Naive thymus-derived CD4-positive, alpha-beta T cell (primary cell): Measurements from ENCODE around the gene TPI1. TPM values are rescaled to one million over a fixed set of nuclear protein-coding genes. Genes with fewer than 3 reads are reported as not detected.
A peak's percentile ranks its signal among the peaks of the same experiment; 100 is the strongest.

ENCODE experiments used
- ATAC-seq: fragments of 150-1000 bp; cut with Tn5 transposase; 2 replicates; pipeline ENCODE4 v1.10.0; 2021; ENCODE audit warnings: mild to moderate bottlenecking, moderate library complexity
- CTCF ChIA-PET: fragments of 350-600 bp; sonication (Branson Sonifier 250); formaldehyde crosslinking; loops from one replicate; lab custom pipeline; 2021; ENCODE audit warnings: antibody characterized with exemption; lab: Charles Lee
- POLR2A ChIA-PET: fragments of 350-600 bp; sonication (Branson Sonifier 250); formaldehyde crosslinking; loops from one replicate; lab custom pipeline; 2021; ENCODE audit warnings: antibody characterized with exemption, inconsistent platforms; lab: Charles Lee
- DNase-seq, 9 donors: peaks; one replicate each; pipeline versions ENCODE4 v3.0.0 to v3.0.0-alpha.2; 2020 to 2022; ENCODE audit warnings: mixed read lengths in 1 of 9
- H3K27ac ChIP-seq: one replicate; pipeline ENCODE4 v1.7.0; 2013; ENCODE audit warnings: mild to moderate bottlenecking, low read depth, low read length, moderate library complexity
- H3K27me3 ChIP-seq, 2 donors: one replicate each; pipeline ENCODE4 v1.7.0; 2013; ENCODE audit warnings: low read length in 2 of 2, mild to moderate bottlenecking in 2 of 2, moderate library complexity in 2 of 2; ENCODE audit not compliant: control insufficient read depth in 2 of 2, insufficient read depth in 2 of 2
- H3K36me3 ChIP-seq, 3 experiments: 1 replicate in 2 of 3; 2 replicates in 1 of 3; pipeline ENCODE4 v1.7.0; 2013; ENCODE audit warnings: low read length in 3 of 3, mild to moderate bottlenecking in 3 of 3, moderate library complexity in 1 of 3; ENCODE audit not compliant: insufficient read depth in 3 of 3, control insufficient read depth in 2 of 3
- H3K4me1 ChIP-seq, 2 donors: one replicate each; pipeline ENCODE4 v1.7.0; 2013; ENCODE audit warnings: low read length in 2 of 2, mild to moderate bottlenecking in 2 of 2, moderate library complexity in 1 of 2; ENCODE audit not compliant: control insufficient read depth in 2 of 2, insufficient read depth in 2 of 2
- H3K4me3 ChIP-seq: 2 replicates; pipeline ENCODE4 v1.7.0; 2013; ENCODE audit warnings: mild to moderate bottlenecking, low read length
- H3K9me3 ChIP-seq, 3 experiments: 1 replicate in 2 of 3; 2 replicates in 1 of 3; pipeline ENCODE4 v1.7.0; 2013; ENCODE audit warnings: low read length in 3 of 3; ENCODE audit not compliant: control insufficient read depth in 2 of 3
- H3K27ac Mint-ChIP-seq, 9 donors: one replicate each; pipeline ENCODE4 v1.8.0; 2020 to 2022; ENCODE audit warnings: mixed read lengths in 9 of 9, mild to moderate bottlenecking in 8 of 9, moderate library complexity in 5 of 9, inconsistent platforms in 2 of 9
- H3K27me3 Mint-ChIP-seq, 5 donors: one replicate each; pipeline ENCODE4 v1.8.0; 2021 to 2022; ENCODE audit warnings: mixed read lengths in 5 of 5, mild to moderate bottlenecking in 1 of 5
- H3K36me3 Mint-ChIP-seq, 5 donors: one replicate each; pipeline ENCODE4 v1.8.0; 2020 to 2022; ENCODE audit warnings: mixed read lengths in 5 of 5, mild to moderate bottlenecking in 3 of 5, inconsistent platforms in 1 of 5
- H3K4me1 Mint-ChIP-seq, 7 donors: one replicate each; pipeline ENCODE4 v1.8.0; 2020 to 2022; ENCODE audit warnings: mixed read lengths in 7 of 7, mild to moderate bottlenecking in 3 of 7, inconsistent platforms in 1 of 7
- H3K4me3 Mint-ChIP-seq, 10 donors: one replicate each; pipeline ENCODE4 v1.8.0; 2020 to 2022; ENCODE audit warnings: mild to moderate bottlenecking in 10 of 10, mixed read lengths in 10 of 10, moderate library complexity in 6 of 10, inconsistent platforms in 2 of 10
- H3K9me3 Mint-ChIP-seq, 11 donors: one replicate each; pipeline ENCODE4 v1.8.0; 2020 to 2022; ENCODE audit warnings: mixed read lengths in 11 of 11, mild to moderate bottlenecking in 4 of 11, inconsistent platforms in 1 of 11, moderate library complexity in 1 of 11
- intact Hi-C, 2 donors: fragments of 100-400 bp; cut with micrococcal nuclease; formaldehyde crosslinking; loops; one replicate each; pipeline ENCODE4 v1.15.1; 2023
- polyA plus RNA-seq, 2 donors: library from polyadenylated mRNA; unstranded; fragments of 300-500 nt; fragmentation: Illumina TruSeq; gene quantifications; one replicate each; pipeline ENCODE4 v1.2.3, GENCODE V29; 2021
- total RNA-seq, 6 experiments: library from RNA in 5 of 6; stranded (reverse) in 5 of 6; gene quantifications; 1 replicate in 5 of 6; 2 replicates in 1 of 6; pipeline ENCODE4 v1.2.3 and lab custom pipeline; 2021 to 2026

TPI1 gene
- total and polyA plus RNA-seq, 7 experiments from 2014 or later: 89.7 to 1,293 (median 163) TPM

DNA sequence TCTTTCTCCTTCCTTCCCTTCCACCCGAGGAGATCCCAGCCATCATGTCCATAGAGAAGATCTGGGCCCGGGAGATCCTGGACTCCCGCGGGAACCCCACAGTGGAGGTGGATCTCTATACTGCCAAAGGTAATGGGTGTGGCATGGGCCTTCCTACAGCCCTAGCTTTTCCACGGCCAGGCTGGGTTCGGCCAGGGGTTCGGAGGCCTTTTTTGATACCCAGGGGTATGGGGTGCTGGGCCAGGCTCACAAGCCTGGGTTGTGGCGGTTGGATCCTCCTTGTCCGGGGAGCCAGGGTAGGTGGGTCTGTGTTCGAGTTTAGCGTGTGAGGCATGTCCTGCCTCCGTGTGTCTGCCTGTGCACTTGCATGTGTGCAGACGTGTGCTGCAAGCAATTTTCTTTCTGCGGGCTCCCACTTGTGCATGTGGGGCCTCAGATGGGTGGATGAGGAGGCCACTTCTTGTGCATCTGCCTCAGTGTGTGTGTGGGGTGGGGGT is 48.5 kb downstream of the TPI1 start:
- no peak for DNase-seq
- CTCF ChIA-PET: interaction anchor here (3.1 kb wide), 1 partner anchor 9 kb away, joined by 14 read pairs; no protein-coding TSS in a partner anchor

DNA sequence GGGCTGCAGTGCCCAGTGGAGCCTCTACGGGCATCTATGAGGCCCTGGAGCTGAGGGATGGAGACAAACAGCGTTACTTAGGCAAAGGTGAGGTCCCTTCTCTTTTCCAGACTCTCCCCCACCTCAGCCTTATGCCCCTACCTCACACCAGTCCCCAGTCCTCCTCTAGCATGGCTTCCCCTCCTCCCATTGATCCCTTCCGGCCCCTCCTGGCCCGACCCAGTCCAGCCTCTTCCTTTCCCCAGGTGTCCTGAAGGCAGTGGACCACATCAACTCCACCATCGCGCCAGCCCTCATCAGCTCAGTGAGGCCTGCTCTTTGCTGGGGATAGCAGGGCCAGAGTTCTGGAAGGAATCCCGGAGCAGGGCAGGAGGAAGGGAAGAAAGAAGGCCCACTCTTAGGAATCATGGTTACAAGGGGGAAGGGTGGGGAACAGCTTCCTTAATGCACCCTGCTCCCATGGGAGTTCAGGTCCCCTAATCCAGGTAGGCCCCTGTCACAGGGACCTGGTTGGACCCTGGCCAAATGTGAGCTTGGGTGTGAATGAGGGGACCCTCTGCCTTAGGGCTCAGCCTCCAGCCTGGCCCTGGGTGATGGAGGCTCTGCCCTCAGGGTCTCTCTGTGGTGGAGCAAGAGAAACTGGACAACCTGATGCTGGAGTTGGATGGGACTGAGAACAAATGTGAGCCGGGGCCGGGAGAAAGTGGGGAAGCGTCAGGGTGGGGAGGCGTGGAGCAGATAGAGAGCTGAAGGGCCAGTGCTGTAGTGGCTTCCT is 49.3 kb downstream of the TPI1 start:
- Mint-ChIP-seq H3K4me1 (peaks cover 0 to 58% (median 36%) of the 10 kb centered on the region in 7 donors), H3K27ac (peak overlapping the region in 8 of 9 donors; percentile 13 to 90 (median 54)), H3K4me3 (peak overlapping the region in 8 of 10 donors; percentile 52 to 100 (median 92)), H3K27me3 (peaks cover 0 to 4% (median 0%) of the 10 kb centered on the region in 5 donors), H3K9me3 (no peaks in the 10 kb centered on the region), H3K36me3 (peaks cover 0 to 35% (median 9%) of the 10 kb centered on the region in 5 donors)
- Histone ChIP-seq H3K9me3 (no peaks in the 10 kb centered on the region), H3K27ac (peak overlapping the region; percentile 18), H3K4me3 (no peak overlapping the region), H3K36me3 (peaks cover 5 to 50% (median 11%) of the 10 kb centered on the region in 3 experiments), H3K27me3 (no peaks in the 10 kb centered on the region), H3K4me1 (peaks cover 11 to 14% of the 10 kb centered on the region in 2 donors)
- POLR2A ChIA-PET: interaction anchor here (0.6 to 5.7 kb wide), 12 partner anchors 9 to 195 kb away, joined by 3 to 50 read pairs (median 6); partner anchors contain the start of genes ATN1, C12orf57, RNU7-1 and SPSB2
- no peak for ATAC-seq
- intact Hi-C loops: no loop called here
- DNase-seq: no peak
- CTCF ChIA-PET: interaction anchor here (1.2 to 1.6 kb wide), 2 partner anchors 27 to 44 kb away, joined by 3 to 4 read pairs; partner anchors contain the start of genes C12orf57, RNU7-1 and SPSB2

More for the DNA sequence above, 48.5 kb downstream of the TPI1 start:
- H3K27ac ChIP-seq: peak overlapping the region; percentile 86
- Mint-ChIP-seq H3K27me3 (peaks cover 0 to 4% (median 0%) of the 10 kb centered on the region in 5 donors), H3K27ac (peak overlapping the region in 7 of 9 donors; percentile 60 to 96 (median 86)), H3K9me3 (no peaks in the 10 kb centered on the region), H3K4me1 (peaks cover 0 to 60% (median 36%) of the 10 kb centered on the region in 7 donors), H3K4me3 (peak overlapping the region; percentile 43 to 100 (median 90)), H3K36me3 (peaks cover 0 to 33% (median 9%) of the 10 kb centered on the region in 5 donors)
- ATAC-seq: no peak
- H3K27me3 ChIP-seq: no peaks in the 10 kb centered on the region
- H3K4me1 ChIP-seq: peaks cover 11 to 14% of the 10 kb centered on the region in 2 donors
- POLR2A ChIA-PET: interaction anchor here (0.7 to 5.7 kb wide), 8 partner anchors 9 to 53 kb away, joined by 3 to 50 read pairs (median 16); partner anchors contain the start of genes ATN1, C12orf57, RNU7-1 and SPSB2
- intact Hi-C loops: loop anchor here (2.0 kb wide), 2 partner anchors 43 to 103 kb away; partner anchors contain the start of genes LPCAT3 (in 1 of the 2) and SPSB2 (in 1 of the 2)
- no peaks in the 10 kb centered on the region for H3K9me3 ChIP-seq
- no peak overlapping the region for H3K4me3 ChIP-seq
- H3K36me3 ChIP-seq: peaks cover 5 to 42% (median 11%) of the 10 kb centered on the region in 3 experiments

DNA sequence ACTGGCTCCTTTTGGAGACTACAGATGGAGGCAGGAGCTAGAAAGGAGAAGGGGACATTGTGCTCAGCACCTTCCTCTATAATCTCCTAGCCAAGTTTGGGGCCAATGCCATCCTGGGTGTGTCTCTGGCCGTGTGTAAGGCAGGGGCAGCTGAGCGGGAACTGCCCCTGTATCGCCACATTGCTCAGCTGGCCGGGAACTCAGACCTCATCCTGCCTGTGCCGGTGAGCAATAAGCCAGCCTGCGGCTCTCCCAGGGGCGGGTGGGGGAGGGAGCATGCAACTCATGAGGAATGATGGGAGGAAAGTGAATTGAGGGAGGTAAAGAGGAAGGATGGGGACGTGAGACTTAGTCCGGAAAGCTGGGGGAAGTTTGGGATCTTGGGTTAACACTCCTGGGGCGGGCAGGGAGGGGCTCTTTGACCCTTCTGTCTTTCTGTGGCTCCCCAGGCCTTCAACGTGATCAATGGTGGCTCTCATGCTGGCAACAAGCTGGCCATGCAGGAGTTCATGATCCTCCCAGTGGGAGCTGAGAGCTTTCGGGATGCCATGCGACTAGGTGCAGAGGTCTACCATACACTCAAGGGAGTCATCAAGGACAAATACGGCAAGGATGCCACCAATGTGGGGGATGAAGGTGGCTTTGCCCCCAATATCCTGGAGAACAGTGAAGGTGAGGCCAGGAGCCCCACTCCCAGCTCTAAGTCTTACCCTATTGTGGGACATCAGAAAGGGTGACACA is 50.3 kb downstream of the TPI1 start:
- Histone ChIP-seq H3K4me3 (no peak overlapping the region), H3K9me3 (no peaks in the 10 kb centered on the region), H3K36me3 (peaks cover 5 to 60% (median 14%) of the 10 kb centered on the region in 3 experiments), H3K4me1 (peaks cover 11 to 14% of the 10 kb centered on the region in 2 donors), H3K27me3 (no peaks in the 10 kb centered on the region), H3K27ac (no peak overlapping the region)
- peaks cover 0 to 41% (median 9%) of the 10 kb centered on the region in 5 donors for H3K36me3 Mint-ChIP-seq
- peak overlapping the region in 1 of 9 donors; percentile 30 for H3K27ac Mint-ChIP-seq
- peaks cover 0 to 4% (median 0%) of the 10 kb centered on the region in 5 donors for H3K27me3 Mint-ChIP-seq
- CTCF ChIA-PET: interaction anchor here (0.9 to 1.6 kb wide), 3 partner anchors 26 to 224 kb away, joined by 3 to 4 read pairs (median 4); partner anchors contain the start of genes C12orf57, RNU7-1 and SPSB2
- peaks cover 0 to 62% (median 35%) of the 10 kb centered on the region in 7 donors for H3K4me1 Mint-ChIP-seq
- POLR2A ChIA-PET: interaction anchor here (0.6 to 2.0 kb wide), 5 partner anchors 11 to 194 kb away, joined by 3 to 6 read pairs (median 3); partner anchors contain the start of genes ATN1, C12orf57 and RNU7-1
- DNase-seq: no peak
- intact Hi-C loops: no loop called here
- no peaks in the 10 kb centered on the region for H3K9me3 Mint-ChIP-seq
- ATAC-seq: no peak
- H3K4me3 Mint-ChIP-seq: peak overlapping the region in 1 of 10 donors; percentile 25

DNA sequence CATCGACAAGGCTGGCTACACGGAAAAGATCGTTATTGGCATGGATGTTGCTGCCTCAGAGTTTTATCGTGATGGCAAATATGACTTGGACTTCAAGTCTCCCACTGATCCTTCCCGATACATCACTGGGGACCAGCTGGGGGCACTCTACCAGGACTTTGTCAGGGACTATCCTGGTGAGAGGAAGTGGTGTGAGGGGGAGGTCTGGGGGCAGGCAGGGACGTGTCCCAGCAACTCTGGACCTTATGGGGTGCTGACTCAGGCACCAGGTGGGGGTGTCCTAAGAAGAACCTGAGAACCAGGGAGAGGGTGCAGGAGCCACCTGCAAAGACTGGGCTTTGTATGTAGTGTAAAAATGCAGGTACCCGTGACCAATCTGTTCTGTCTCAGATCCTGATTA is 52.3 kb downstream of the TPI1 start:
- intact Hi-C loops: no loop called here

More for the DNA sequence above, 52.3 kb downstream of the TPI1 start:
- CTCF ChIA-PET: interaction anchor here (0.9 to 1.0 kb wide), 2 partner anchors 47 to 316 kb away, joined by 3 read pairs; partner anchors contain the start of gene SPSB2
- Mint-ChIP-seq H3K4me1 (peaks cover 3 to 61% (median 29%) of the 10 kb centered on the region in 7 donors), H3K4me3 (no peak overlapping the region), H3K27ac (peak overlapping the region in 7 of 9 donors; percentile 3 to 72 (median 31)), H3K27me3 (peaks cover 0 to 1% (median 0%) of the 10 kb centered on the region in 5 donors), H3K9me3 (no peaks in the 10 kb centered on the region), H3K36me3 (peaks cover 0 to 44% (median 9%) of the 10 kb centered on the region in 5 donors)
- Histone ChIP-seq H3K4me1 (peaks cover 7 to 10% of the 10 kb centered on the region in 2 donors), H3K9me3 (no peaks in the 10 kb centered on the region), H3K4me3 (no peak overlapping the region), H3K36me3 (peaks cover 5 to 71% (median 14%) of the 10 kb centered on the region in 3 experiments), H3K27ac (no peak overlapping the region), H3K27me3 (no peaks in the 10 kb centered on the region)
- DNase-seq (no peak), ATAC-seq (no peak)
- POLR2A ChIA-PET: interaction anchor here (0.6 to 23.3 kb wide), 4 partner anchors 12 to 65 kb away, joined by 3 to 367 read pairs (median 4); partner anchors contain the start of genes C12orf57, PTPN6 and RNU7-1

Other genes with a start within 250 kb of the TPI1 start
- 1 to 10 TPM; 3.3 to 8.3 (median 6.4) TPM for gene LPAR5, start 231.6 kb upstream of the TPI1 start, total RNA-seq
- 1 to 10 TPM; 6.6 to 6.9 TPM for gene LPAR5, start 231.6 kb upstream of the TPI1 start, polyA plus RNA-seq
- gene ACRBP, start 220.1 kb upstream of the TPI1 start, total RNA-seq: 10 to 100 TPM in 2 of 5 experiments, 1 to 10 TPM in 3; 2.3 to 23.0 (median 6.6) TPM
- gene ACRBP, start 220.1 kb upstream of the TPI1 start, polyA plus RNA-seq: 1 to 10 TPM in 1 of 2 donors, under 1 TPM in 1; 0.27 to 1.1 TPM
- 100 to 1,000 TPM in 1 of 5 experiments, 10 to 100 TPM in 4; 33.1 to 101 (median 39.6) TPM for gene ING4, start 204.4 kb upstream of the TPI1 start, total RNA-seq
- gene ING4, start 204.4 kb upstream of the TPI1 start, polyA plus RNA-seq: 100 to 1,000 TPM; 103 to 106 TPM
- 10 to 100 TPM; 62.8 to 98.2 (median 85.4) TPM for gene ZNF384, start 178.2 kb upstream of the TPI1 start, total RNA-seq
- 10 to 100 TPM; 23.8 to 36.8 TPM for gene ZNF384, start 178.2 kb upstream of the TPI1 start, polyA plus RNA-seq
- gene PIANP, start 166.7 kb upstream of the TPI1 start, total RNA-seq: 1 to 10 TPM in 3 of 5 experiments, under 1 TPM in 1, not detected in 1; 0.64 to 1.7 (median 1.2) TPM
- under 1 TPM; 0.22 to 0.53 TPM for gene PIANP, start 166.7 kb upstream of the TPI1 start, polyA plus RNA-seq
- 10 to 100 TPM; 21.9 to 38.7 (median 30.1) TPM for gene COPS7A, start 143.5 kb upstream of the TPI1 start, total RNA-seq
- 10 to 100 TPM; 43.0 to 48.0 TPM for gene COPS7A, start 143.5 kb upstream of the TPI1 start, polyA plus RNA-seq
- gene MLF2, start 114.4 kb upstream of the TPI1 start, total RNA-seq: 100 to 1,000 TPM in 3 of 5 experiments, 10 to 100 TPM in 2; 84.6 to 141 (median 117) TPM
- 100 to 1,000 TPM; 122 to 134 TPM for gene MLF2, start 114.4 kb upstream of the TPI1 start, polyA plus RNA-seq
- gene PTMS, start 101.2 kb upstream of the TPI1 start, total RNA-seq: 100 to 1,000 TPM in 1 of 5 experiments, 10 to 100 TPM in 1, 1 to 10 TPM in 3; 1.4 to 125 (median 3.5) TPM
- not detected for gene PTMS, start 101.2 kb upstream of the TPI1 start, polyA plus RNA-seq
- 10 to 100 TPM in 1 of 5 experiments, 1 to 10 TPM in 2, under 1 TPM in 2; 0.64 to 46.5 (median 1.7) TPM for gene LAG3, start 95.0 kb upstream of the TPI1 start, total RNA-seq
- gene LAG3, start 95.0 kb upstream of the TPI1 start, polyA plus RNA-seq: under 1 TPM; 0.26 to 0.69 TPM
- gene CD4, start 78.0 kb upstream of the TPI1 start, total RNA-seq: 100 to 1,000 TPM; 164 to 267 (median 246) TPM
- gene CD4, start 78.0 kb upstream of the TPI1 start, polyA plus RNA-seq: 100 to 1,000 TPM; 364 to 576 TPM
- gene GPR162, start 45.7 kb upstream of the TPI1 start, total RNA-seq: 10 to 100 TPM in 1 of 5 experiments, 1 to 10 TPM in 1, under 1 TPM in 3; 0.30 to 10.5 (median 0.38) TPM
- not detected for gene GPR162, start 45.7 kb upstream of the TPI1 start, polyA plus RNA-seq
- 10 to 100 TPM in 3 of 5 experiments, 1 to 10 TPM in 2; 1.9 to 18.2 (median 10.3) TPM for gene P3H3, start 39.1 kb upstream of the TPI1 start, total RNA-seq
- 1 to 10 TPM; 1.5 to 1.9 TPM for gene P3H3, start 39.1 kb upstream of the TPI1 start, polyA plus RNA-seq
- gene GNB3, start 26.6 kb upstream of the TPI1 start, total RNA-seq: 10 to 100 TPM in 2 of 5 experiments, 1 to 10 TPM in 2, under 1 TPM in 1; 0.63 to 11.8 (median 3.2) TPM
- under 1 TPM in 1 of 2 donors, not detected in 1; 0.23 TPM for gene GNB3, start 26.6 kb upstream of the TPI1 start, polyA plus RNA-seq
- gene CDCA3, start 16.2 kb upstream of the TPI1 start, total RNA-seq: 10 to 100 TPM in 1 of 5 experiments, 1 to 10 TPM in 3, under 1 TPM in 1; 0.64 to 55.6 (median 1.8) TPM
- gene CDCA3, start 16.2 kb upstream of the TPI1 start, polyA plus RNA-seq: under 1 TPM in 1 of 2 donors, not detected in 1; 0.94 TPM
- 100 to 1,000 TPM in 1 of 5 experiments, 10 to 100 TPM in 4; 58.0 to 134 (median 71.1) TPM for gene USP5, start 15.4 kb upstream of the TPI1 start, total RNA-seq
- gene USP5, start 15.4 kb upstream of the TPI1 start, polyA plus RNA-seq: 10 to 100 TPM; 51.9 to 71.5 TPM
- 10 to 100 TPM in 3 of 5 experiments, 1 to 10 TPM in 2; 5.1 to 20.2 (median 11.2) TPM for gene SPSB2, start 5.8 kb downstream of the TPI1 start, total RNA-seq
- 10 to 100 TPM; 10.8 to 14.5 TPM for gene SPSB2, start 5.8 kb downstream of the TPI1 start, polyA plus RNA-seq
- gene LRRC23, start 37.3 kb downstream of the TPI1 start, total RNA-seq: 10 to 100 TPM in 1 of 5 experiments, 1 to 10 TPM in 4; 6.6 to 12.1 (median 7.3) TPM
- 1 to 10 TPM; 4.5 to 5.4 TPM for gene LRRC23, start 37.3 kb downstream of the TPI1 start, polyA plus RNA-seq
- gene ENO2, start 47.0 kb downstream of the TPI1 start, total RNA-seq: 100 to 1,000 TPM in 3 of 5 experiments, 10 to 100 TPM in 2; 65.3 to 193 (median 178) TPM
- gene ENO2, start 47.0 kb downstream of the TPI1 start, polyA plus RNA-seq: 10 to 100 TPM; 22.5 to 31.0 TPM
- gene ATN1, start 60.4 kb downstream of the TPI1 start, total RNA-seq: 10 to 100 TPM; 29.5 to 42.2 (median 34.4) TPM
- 1 to 10 TPM in 1 of 2 donors, under 1 TPM in 1; 0.95 to 2.0 TPM for gene ATN1, start 60.4 kb downstream of the TPI1 start, polyA plus RNA-seq
- not detected for gene RNU7-1, start 76.3 kb downstream of the TPI1 start, total RNA-seq
- not detected for gene RNU7-1, start 76.3 kb downstream of the TPI1 start, polyA plus RNA-seq
- gene C12orf57, start 76.5 kb downstream of the TPI1 start, total RNA-seq: 100 to 1,000 TPM; 148 to 592 (median 362) TPM
- 100 to 1,000 TPM; 394 to 401 TPM for gene C12orf57, start 76.5 kb downstream of the TPI1 start, polyA plus RNA-seq
- gene PTPN6, start 83.8 kb downstream of the TPI1 start, total RNA-seq: 100 to 1,000 TPM; 141 to 390 (median 242) TPM
- gene PTPN6, start 83.8 kb downstream of the TPI1 start, polyA plus RNA-seq: 100 to 1,000 TPM; 210 to 387 TPM
- 100 to 1,000 TPM; 132 to 209 (median 146) TPM for gene PHB2, start 103.1 kb downstream of the TPI1 start, total RNA-seq
- gene PHB2, start 103.1 kb downstream of the TPI1 start, polyA plus RNA-seq: 100 to 1,000 TPM; 113 to 121 TPM
- 10 to 100 TPM; 25.7 to 69.5 (median 63.2) TPM for gene EMG1, start 103.4 kb downstream of the TPI1 start, total RNA-seq
- gene EMG1, start 103.4 kb downstream of the TPI1 start, polyA plus RNA-seq: 10 to 100 TPM; 64.1 to 72.5 TPM
- 10 to 100 TPM; 16.7 to 37.9 (median 27.1) TPM for gene LPCAT3, start 150.9 kb downstream of the TPI1 start, total RNA-seq
- gene LPCAT3, start 150.9 kb downstream of the TPI1 start, polyA plus RNA-seq: 10 to 100 TPM; 20.5 to 28.4 TPM
- 1 to 10 TPM; 2.0 to 3.9 (median 3.0) TPM for gene C1S, start 193.2 kb downstream of the TPI1 start, total RNA-seq
- not detected for gene C1S, start 193.2 kb downstream of the TPI1 start, polyA plus RNA-seq
- gene C1R, start 224.9 kb downstream of the TPI1 start, total RNA-seq: 1 to 10 TPM; 1.6 to 7.2 (median 4.8) TPM
- gene C1R, start 224.9 kb downstream of the TPI1 start, polyA plus RNA-seq: 1 to 10 TPM; 1.0 to 2.9 TPM
- gene C1RL, start 241.7 kb downstream of the TPI1 start, total RNA-seq: 10 to 100 TPM; 18.5 to 38.6 (median 24.4) TPM
- 1 to 10 TPM; 2.9 to 4.4 TPM for gene C1RL, start 241.7 kb downstream of the TPI1 start, polyA plus RNA-seq